Transverse colon (tissue), 4 donors: ENCODE results near the gene TNRC6B. TPM values are rescaled to one million over a fixed set of nuclear protein-coding genes. Genes with fewer than 3 reads are reported as not detected.
A peak's percentile ranks its signal among the peaks of the same experiment; 100 is the strongest.

Experiments used
- DNase-seq: peaks from one replicate; pipeline ENCODE4 v3.0.0-alpha.2; 2019
- H3K27ac ChIP-seq, 4 donors: fragments of 200-600 bp; sonication (generic); 2 replicates each; pipeline ENCODE4 v1.5.1; 2016 to 2018; ENCODE audit warnings: inconsistent platforms in 4 of 4
- H3K27me3 ChIP-seq: fragments of 200-600 bp; sonication (generic); 2 replicates; pipeline ENCODE4 v1.5.1; 2017; ENCODE audit warnings: inconsistent platforms
- H3K36me3 ChIP-seq, 4 donors: fragments of 200-600 bp; sonication (generic); 2 replicates each; pipeline ENCODE4 v1.5.1; 2017 to 2019; ENCODE audit warnings: inconsistent platforms in 4 of 4
- H3K4me1 ChIP-seq, 4 donors: fragments of 200-600 bp; sonication (generic); 2 replicates each; pipeline ENCODE4 v1.5.1; 2017 to 2020; ENCODE audit warnings: inconsistent platforms in 4 of 4
- H3K4me3 ChIP-seq, 4 donors: fragments of 200-600 bp; sonication (generic); 1 replicate in 1 of 4; 2 replicates in 3 of 4; pipeline versions ENCODE4 v1.5.1 to v1.6.1; 2017 to 2019; ENCODE audit warnings: inconsistent platforms in 4 of 4
- H3K9me3 ChIP-seq, 2 donors: fragments of 200-600 bp; sonication (generic); 2 replicates each; pipeline ENCODE4 v1.5.1; 2017 to 2019; ENCODE audit warnings: inconsistent platforms in 2 of 2
- CTCF ChIP-seq, 5 experiments: fragments of 200-600 bp in 3 of 5; fragments of 450-650 bp in 2 of 5; sonication (generic) in 3 of 5; IDR thresholded peaks; 1 replicate in 2 of 5; 2 replicates in 3 of 5; pipeline ENCODE4 v1.5.1; 2016 to 2017; ENCODE audit warnings: antibody characterized with exemption in 5 of 5, inconsistent platforms in 3 of 5, mild to moderate bottlenecking in 2 of 5, moderate library complexity in 1 of 5
- EP300 ChIP-seq: sonication (generic); formaldehyde crosslinking; IDR thresholded peaks from one replicate; pipeline ENCODE4 v1.6.1; 2017; ENCODE audit warnings: antibody characterized with exemption, low read depth
- POLR2A ChIP-seq: fragments of 450-650 bp; IDR thresholded peaks from one replicate; pipeline ENCODE4 v1.6.1; 2016; ENCODE audit warnings: antibody characterized with exemption, mild to moderate bottlenecking, moderate library complexity
- POLR2AphosphoS5 ChIP-seq, 3 donors: sonication (generic); formaldehyde crosslinking; IDR thresholded peaks; one replicate each; pipeline ENCODE4 v1.6.1; 2016; ENCODE audit warnings: antibody characterized with exemption in 3 of 3
- WGBS, 2 donors: methylation state at CpG; one replicate each; pipeline ENCODE4 v1.1.5; 2018; ENCODE audit warnings: low coverage in 1 of 2; 5-methylcytosine and 5-hydroxymethylcytosine counted together
- in situ Hi-C, 4 donors: fragments of 200-750 bp; cut with MboI; loops; one replicate each; pipeline versions ENCODE4 v1.15.0 to v1.15.1; 2017; ENCODE audit warnings: low sequenced_read_pairs in 3 of 4, low pct_ligation_motif_present in 1 of 4, low pct_unique_long_range_greater_than_20kb in 1 of 4
- intact Hi-C: fragments of 100-400 bp; cut with DNase I; formaldehyde crosslinking; loops from one replicate; pipeline ENCODE4 v1.15.1; 2023; ENCODE audit warnings: low total_unique reads
- total RNA-seq, 4 donors: library from RNA; depleted of rRNA; stranded (reverse); fragments of >200 nt; gene quantifications; one replicate each; pipeline ENCODE4 v1.1.0, GENCODE V29; 2016

TNRC6B gene
- total RNA-seq: 100 to 1,000 TPM in 1 of 4 donors, 10 to 100 TPM in 3; 36.7 to 108 (median 54.0) TPM

- TF ChIP-seq POLR2A (peak; percentile 99), POLR2AphosphoS5 (IDR thresholded peaks at IDR 0.05) (peak; percentile 100), EP300 (no peak), CTCF (IDR thresholded peaks at IDR 0.05) (peak in 2 of 5 experiments; percentile 3 to 21)
- H3K4me3 ChIP-seq: peak within 1 kb of the TSS; percentile 52 to 78 (median 54)
- WGBS, 2 donors: 0 to 1% methylated on average over 7 to 10 of the region's 10 CpGs
- H3K36me3 ChIP-seq: no peaks in the 10 kb centered on the region
- H3K27me3 ChIP-seq: no peaks in the 10 kb centered on the region
- H3K27ac ChIP-seq: peak within 1 kb of the TSS; percentile 85 to 91 (median 90)
- H3K4me1 ChIP-seq: peaks cover 29 to 62% (median 49%) of the 10 kb centered on the region in 4 donors
- intact Hi-C loops: no loop called here
- DNase-seq: peak; percentile 80
- in situ Hi-C loops: loop anchor here in 1 of 4 donors (10.0 kb wide), 1 partner anchor 133 kb away; no protein-coding TSS in a partner anchor
- no peaks in the 10 kb centered on the region for H3K9me3 ChIP-seq
Measured at GRCh38 chr22:40177738-40178416, at the start of gene TNRC6B. TNRC6B (plus strand) TSS chr22:40177925; CDS start chr22:40178136, 211 bp downstream.

- Histone ChIP-seq H3K9me3 (no peaks in the 10 kb centered on the region), H3K27ac (peak overlapping the region in 1 of 4 donors; percentile 39), H3K36me3 (peaks cover 0 to 11% (median 6%) of the 10 kb centered on the region in 4 donors), H3K4me3 (no peak overlapping the region), H3K27me3 (no peaks in the 10 kb centered on the region), H3K4me1 (no peaks in the 10 kb centered on the region)
- 59 to 65% methylated on average over 4 of the region's 4 CpGs for WGBS, 2 donors
- DNase-seq: peak; percentile 48
- in situ Hi-C loops: no loop called here
- intact Hi-C loops: no loop called here
- peak in 1 of 3 donors; percentile 6 for TF ChIP-seq POLR2AphosphoS5 (IDR thresholded peaks at IDR 0.05)
- no peak for TF ChIP-seq EP300
- TF ChIP-seq CTCF (IDR thresholded peaks at IDR 0.05): no peak
- TF ChIP-seq POLR2A: no peak
Measured at GRCh38 chr22:40128989-40129388, 48.7 kb upstream of the TNRC6B start.

- 86 to 100% methylated on average over 3 to 4 of the region's 4 CpGs for WGBS, 2 donors
- Histone ChIP-seq H3K4me3 (no peak overlapping the region), H3K27ac (no peak overlapping the region), H3K27me3 (no peaks in the 10 kb centered on the region), H3K4me1 (no peaks in the 10 kb centered on the region), H3K36me3 (peaks cover 0 to 5% (median 0%) of the 10 kb centered on the region in 4 donors), H3K9me3 (no peaks in the 10 kb centered on the region)
- no peak for TF ChIP-seq EP300
- no peak for TF ChIP-seq CTCF (IDR thresholded peaks at IDR 0.05)
- TF ChIP-seq POLR2AphosphoS5 (IDR thresholded peaks at IDR 0.05): no peak
- no peak for TF ChIP-seq POLR2A
- intact Hi-C loops: no loop called here
- no peak for DNase-seq
- in situ Hi-C loops: no loop called here
Measured at GRCh38 chr22:40137132-40137531, 40.6 kb upstream of the TNRC6B start.

- Histone ChIP-seq H3K4me3 (no peak overlapping the region), H3K9me3 (no peaks in the 10 kb centered on the region), H3K4me1 (no peaks in the 10 kb centered on the region), H3K27ac (no peak overlapping the region), H3K36me3 (peaks cover 0 to 5% (median 0%) of the 10 kb centered on the region in 4 donors), H3K27me3 (no peaks in the 10 kb centered on the region)
- TF ChIP-seq EP300 (no peak), POLR2AphosphoS5 (IDR thresholded peaks at IDR 0.05) (no peak), POLR2A (no peak), CTCF (IDR thresholded peaks at IDR 0.05) (no peak)
- in situ Hi-C loops: no loop called here
- DNase-seq: no peak
- intact Hi-C loops: no loop called here
Measured at GRCh38 chr22:40138866-40139265, 38.9 kb upstream of the TNRC6B start.
